GM18499 (cell line): ENCODE measurements around the gene FRMD4A.
A peak's percentile ranks its signal among the peaks of the same experiment; 100 is the strongest.

ENCODE experiments used
- ATAC-seq: cut with Tn5 transposase; IDR thresholded peaks from one replicate; pipeline ENCODE4 v1.9.1; 2021; ENCODE audit warnings: moderate number of reproducible peaks; ENCODE audit not compliant: insufficient read depth, unreplicated experiment

Gene FRMD4A

DNA sequence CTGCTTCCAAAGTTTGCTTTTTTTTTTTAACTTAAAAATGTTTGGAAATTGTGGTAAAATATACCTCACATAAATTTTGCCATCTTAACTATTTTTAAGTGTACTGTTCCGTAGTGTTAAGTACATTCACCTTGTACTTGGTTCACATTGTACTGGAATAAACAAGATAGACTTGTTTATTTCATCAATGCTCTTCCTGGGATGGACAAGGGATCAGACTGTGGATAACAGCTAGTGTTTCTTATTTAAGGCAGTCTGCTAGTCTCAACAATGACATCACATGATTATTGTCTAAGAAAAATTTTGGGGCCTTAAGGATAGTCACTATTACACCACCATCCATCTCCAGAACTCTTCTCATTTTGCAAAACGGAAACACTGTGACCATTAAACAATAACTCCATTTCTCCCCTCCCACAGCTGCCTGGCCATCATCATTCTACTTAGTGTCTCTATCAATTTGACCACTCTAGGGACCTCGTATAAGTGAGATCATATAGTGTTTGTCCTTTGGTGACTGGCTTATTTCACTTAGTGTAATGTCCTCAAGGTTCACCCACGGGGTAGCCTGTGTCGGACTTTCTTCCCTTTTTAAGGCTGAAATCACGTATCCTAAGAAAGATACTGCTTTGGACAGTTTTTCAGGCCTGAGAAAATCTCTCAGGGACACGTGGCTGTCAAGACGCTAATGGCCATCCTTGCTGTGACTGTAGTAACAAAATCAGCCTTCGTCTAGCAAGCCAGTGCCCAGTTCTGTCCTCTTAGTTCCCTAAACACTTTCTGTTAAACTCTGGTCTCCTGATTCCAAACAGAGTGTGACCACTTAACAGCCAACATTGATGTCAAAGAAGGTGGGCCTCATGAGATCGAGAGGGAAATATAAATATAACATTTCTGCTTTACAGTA lies 305.2 kb downstream of the FRMD4A start:
- no peak for ATAC-seq

DNA sequence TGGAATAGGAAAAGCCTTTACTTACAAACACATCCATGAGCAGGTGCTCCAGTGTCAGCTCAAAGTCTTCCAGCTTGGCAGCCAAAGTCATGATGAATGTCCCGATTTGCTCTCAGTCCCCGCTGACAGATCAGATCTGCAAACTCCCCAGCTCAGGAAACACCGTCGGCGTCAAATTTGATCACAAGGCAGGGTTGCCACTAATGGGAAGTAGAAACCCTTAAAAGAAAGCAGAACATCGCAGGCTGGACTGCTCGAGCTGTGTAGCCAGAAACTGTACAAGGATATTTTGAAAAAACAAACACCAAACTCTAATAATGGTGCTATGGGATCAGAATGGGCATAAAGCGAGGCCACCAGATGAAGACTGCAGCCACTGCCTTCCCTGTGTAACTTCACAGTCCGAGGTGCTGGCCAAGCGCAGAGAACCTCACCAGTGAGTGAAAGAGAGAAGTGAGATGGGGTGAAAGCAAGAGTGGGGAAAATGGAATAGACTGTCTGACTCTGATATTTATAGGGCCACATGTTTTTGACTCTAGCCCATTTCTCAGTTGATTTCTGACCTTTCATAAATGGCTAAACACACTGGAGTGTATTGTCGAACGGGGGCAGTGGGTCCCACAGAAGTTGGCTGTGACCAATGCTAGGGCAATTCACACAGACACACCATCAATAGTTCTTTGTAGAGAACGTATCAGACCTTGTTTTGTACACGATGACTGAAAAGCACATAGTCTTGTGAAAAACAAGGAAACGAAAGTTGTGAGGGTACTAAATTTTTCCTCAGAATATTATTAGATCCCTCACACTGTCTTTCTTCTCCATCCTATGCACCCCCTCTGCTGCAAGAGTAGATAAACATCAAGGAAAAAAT lies 306.2 kb downstream of the FRMD4A start:
- ATAC-seq, result no peak

DNA sequence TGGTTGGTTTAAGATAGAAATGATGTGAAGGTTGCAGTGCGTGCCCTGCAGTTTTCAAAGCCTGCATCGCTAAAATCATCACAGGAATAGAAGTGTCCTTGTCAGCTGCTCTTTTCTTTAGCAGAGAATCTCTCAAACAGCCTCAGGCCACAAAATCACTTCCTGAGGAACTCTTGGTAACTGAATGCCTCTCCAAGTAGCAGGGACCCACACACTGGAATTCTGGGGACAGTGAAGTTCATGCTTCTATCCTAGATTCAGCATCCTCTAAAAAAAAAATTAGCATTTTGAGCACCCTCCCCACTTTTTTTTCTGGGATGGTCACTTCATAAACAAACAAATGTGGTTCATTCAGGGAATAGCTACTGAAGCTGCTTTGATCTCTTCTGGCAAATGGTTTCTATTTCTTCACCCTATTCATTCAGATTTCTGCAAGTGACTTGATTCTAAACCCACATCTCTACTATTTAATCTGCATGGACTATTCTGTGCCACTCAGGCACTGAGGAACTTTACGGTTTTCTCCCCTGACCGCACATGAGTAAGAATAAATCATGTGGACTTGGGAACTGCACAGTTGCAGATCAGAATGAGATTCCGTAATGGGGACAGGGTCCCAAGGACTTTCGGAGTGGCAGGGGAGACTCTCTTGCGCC lies 306.9 kb downstream of the FRMD4A start:
- no peak for ATAC-seq

DNA sequence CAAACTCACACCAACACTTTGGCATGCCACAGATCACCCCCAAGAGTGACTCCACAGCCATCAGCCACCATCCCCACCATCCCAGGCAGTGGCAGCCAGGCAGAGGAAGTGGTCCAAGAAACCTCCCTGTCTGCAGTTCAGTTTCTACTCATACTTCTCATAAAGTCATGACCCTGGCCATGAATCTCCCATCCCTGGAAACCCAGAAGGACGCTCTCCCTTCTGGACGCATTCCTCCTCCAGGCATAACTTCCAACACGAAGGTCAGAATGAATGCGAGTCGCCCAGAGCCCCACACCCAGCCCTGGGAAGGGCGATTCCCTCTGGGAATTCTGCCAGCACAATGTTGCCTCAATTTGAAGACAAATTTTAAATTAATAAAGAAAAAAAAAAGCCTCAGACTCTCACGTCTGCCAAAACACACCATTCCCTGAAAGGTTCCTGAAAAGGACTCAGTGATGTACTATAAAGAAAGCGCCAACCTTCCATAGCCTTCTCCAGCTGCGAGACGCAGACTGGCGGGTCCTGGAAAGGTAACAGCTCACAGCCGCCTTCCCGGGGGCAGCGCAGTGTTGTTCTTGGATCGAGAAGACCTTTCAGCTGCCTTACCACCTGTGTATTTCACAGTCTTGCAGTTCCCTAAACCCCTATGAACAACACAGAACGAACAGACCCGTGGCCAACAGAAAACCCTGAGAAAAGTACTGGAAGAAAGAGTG lies 307.6 kb downstream of the FRMD4A start:
- ATAC-seq, result no peak

DNA sequence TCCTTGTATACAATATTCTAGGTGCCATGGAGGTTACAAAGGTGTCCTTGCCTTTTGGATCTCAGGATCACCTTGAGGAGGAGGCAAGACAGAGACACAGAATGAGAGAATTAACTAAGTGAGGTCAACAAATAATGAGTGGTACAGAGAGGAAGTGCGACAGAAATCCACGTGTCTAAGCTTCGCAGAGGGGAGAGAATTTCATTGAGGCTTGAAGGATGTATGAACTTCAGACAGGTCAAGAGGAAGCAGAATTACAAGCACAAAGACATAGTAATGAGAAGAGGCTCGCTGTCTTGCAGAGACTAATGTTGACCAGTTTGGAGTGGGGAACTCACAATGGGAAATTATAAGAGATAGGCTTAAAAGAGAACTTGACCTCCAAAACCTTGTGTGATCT lies 308.7 kb downstream of the FRMD4A start:
- ATAC-seq, result no peak

DNA sequence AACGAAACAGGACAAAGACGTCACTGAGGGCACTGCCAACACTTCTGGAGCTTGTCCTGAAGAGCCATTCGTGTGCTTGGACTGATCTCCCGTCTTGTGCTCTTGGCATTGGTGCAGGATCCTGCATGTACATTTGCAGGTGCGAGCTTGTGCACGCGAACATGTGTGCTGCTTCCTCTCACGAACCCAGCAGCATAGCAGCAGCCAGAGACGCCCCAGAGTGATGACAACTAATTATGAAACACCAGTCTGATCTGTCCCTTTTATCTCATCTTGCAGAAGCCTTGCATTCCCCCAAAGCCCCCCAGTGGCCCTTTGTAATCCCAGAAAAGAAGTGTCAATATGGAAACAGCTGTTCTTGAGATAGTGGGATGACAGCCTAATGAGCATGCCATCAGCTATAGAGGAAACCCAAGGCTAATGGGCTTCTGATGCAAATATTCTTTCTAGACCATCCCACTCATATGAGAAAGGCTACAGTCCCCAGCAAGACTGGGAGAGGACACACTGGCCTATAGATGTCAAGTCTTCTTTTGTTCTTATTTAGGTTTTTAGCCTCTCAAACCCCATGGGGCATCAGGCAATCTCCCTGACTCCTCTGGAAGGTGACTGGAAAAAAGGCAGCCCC lies 310.6 kb downstream of the FRMD4A start:
- ATAC-seq, result no peak

DNA sequence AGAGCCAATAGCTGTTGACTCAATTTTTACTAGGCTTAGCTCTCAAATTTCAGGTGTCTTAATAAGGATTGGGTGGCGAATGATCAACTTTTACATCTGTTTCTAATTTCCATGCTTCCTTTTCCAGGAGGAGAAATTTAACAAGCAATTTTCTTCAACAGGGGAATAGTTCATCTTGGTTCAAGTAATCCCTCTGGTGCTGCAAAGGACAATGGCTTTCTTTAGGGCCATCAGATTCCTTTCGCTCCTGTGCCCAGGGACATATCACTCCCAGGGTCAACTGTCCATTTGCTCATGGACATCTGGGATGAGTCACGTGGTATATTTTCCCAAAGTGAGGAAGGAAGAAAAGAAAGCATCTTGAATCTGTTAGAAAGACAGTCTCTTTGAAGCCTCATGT lies 313.3 kb downstream of the FRMD4A start:
- no peak for ATAC-seq

DNA sequence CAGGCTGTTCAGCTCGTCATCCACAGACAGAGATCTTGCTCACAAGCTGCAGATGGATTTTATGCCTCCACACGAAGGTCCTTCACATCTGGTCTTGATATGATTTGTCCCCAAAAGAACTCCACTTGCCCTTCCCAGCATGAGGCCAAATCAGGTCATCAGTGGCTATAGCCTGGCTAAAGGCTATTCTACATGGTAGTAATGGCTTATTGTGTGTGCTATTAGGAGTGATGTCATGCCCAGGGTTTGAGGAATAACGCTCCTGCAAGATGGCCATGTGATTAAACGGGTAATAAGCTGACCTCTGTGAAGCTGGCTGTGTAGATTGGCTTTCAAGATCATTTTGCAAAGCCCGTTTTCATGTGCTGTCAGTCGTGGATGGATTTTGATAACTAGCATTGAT lies 313.8 kb downstream of the FRMD4A start:
- ATAC-seq, result no peak

DNA sequence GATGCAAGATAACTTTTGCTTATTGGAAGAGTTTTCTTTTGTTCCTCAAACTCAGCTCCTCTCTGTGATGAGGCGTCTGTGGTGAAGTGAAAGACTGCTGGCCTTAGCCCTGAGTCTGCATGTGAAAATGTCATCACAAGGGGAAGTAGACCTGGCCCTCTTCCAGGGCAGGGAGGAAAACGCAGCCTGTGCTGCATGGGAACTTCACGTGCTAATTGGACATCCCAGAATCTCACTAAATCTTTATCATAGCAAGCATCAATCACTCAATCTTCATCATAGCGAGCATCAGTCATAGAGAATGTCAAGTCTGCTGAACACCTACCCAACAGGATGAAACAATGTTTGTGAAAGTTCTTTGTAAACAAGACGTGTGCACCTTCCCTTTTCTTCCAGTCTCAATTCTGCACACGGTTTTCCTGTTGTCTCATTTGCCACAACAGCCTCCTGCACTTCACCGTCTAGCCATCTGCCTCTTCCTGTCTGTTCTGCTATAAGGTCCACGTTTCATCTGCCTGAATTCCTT lies 314.6 kb downstream of the FRMD4A start:
- no peak for ATAC-seq

DNA sequence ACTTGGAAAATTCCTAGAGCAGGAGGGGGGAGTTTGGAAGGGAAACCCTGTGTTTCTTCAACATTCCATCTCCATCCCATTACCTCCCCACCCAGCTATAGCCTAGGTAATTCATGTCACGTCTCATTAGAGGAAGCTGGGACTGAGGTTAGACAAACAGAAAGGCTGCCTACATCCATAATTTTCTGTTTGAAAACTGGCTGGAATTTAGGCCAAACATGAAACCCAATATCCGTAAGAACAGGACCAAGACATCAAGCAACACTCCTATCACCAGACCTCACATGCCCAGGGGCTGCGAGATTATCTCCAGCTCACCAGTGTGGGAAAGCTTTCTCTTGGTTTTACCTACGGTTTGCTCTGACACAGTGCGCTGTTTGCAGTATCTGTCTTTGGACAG lies 316.3 kb downstream of the FRMD4A start:
- ATAC-seq, result no peak

DNA sequence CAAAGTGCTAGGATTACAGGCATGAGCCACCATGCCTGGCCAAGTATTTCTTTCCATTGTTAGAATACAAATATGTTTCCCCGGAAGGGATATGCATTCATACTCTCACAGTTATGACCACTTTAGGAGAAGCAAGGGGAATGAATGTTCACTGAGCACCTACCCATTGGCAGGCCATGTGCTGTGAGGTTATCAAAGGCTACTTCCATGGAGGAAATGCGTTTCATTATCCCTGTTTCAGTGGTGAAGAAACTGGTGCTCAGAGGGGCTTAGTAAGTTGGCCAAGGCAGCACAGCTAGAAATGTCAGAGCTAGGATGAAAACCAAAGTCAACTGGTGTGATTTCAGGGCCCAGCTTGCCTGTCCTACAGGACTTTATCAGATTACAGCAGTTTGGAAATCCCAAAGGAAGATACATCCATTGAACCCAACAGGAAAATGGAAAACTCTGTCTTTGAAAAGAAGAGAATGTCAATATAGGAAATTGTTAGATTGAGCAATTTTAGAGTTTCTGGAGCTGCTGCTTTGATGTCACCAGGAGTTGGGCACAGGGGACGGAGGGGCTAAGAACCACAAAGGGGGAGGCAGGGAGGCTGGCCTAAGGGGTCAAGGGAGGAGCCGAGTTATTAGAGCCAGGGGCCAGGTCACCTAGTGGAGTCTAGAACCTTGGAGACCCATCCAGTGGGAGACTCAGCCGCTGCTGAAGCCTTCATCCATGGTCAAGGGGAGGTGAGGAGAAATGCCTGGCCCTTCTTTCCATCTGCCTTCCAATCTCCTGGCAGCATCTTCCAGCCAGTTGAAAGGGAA lies 319.8 kb downstream of the FRMD4A start:
- ATAC-seq, result no peak

DNA sequence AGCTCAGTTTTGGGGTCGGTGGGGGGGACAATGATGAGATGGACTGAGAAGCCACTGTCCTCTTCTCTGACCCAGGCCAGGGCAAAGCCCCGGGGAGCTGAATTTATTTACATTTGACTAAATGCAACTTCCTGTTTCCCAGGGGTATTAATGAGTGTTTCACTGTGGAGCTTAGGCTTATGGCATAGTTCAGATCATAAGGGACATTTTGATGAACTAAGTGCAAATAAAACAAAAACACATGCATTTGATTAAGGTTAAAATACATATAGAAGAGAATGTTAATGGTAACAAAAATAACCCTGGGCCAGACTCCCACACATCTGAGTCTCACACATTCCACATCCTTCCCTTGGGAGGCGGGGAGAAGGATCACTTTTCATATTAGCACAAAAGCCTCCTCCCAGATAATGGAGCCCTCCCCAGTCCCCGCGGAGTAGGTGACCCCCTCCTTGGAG lies 320.6 kb downstream of the FRMD4A start:
- ATAC-seq, result peak; percentile 13

DNA sequence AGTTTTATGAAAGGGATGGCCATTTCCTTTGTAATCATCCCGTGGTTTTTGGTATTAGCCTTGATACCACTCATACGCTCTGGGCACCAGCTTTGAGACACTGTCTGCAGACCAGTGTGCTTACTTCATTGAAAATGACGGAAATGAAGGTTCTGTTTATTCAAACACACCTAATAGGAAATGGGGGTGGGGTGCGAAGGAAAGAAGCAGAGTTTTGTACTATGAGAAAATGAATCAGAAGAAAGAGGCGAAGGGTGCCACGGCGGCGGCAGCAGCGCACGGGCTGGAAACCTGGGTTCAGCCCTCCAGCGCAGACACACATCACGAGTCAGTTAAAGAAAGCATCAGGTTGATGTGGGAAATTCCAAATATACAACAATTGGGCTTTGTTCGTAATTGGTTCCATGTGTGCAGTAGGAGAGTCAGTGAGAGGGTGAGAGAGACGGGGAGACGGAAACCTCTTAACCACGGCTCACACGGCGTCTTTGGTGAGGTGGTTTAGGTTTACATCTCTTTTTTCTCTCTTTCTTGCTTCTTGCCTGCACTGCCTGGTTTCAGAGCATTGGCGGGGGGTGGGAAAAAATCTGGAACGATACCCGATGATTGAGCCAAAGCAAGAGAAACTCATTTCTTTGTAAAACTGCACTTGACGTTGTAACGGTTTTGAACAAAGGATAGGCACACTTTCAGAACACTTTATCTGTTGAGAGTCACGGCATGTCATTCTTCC lies 321.2 kb downstream of the FRMD4A start:
- peak; percentile 42 for ATAC-seq

DNA sequence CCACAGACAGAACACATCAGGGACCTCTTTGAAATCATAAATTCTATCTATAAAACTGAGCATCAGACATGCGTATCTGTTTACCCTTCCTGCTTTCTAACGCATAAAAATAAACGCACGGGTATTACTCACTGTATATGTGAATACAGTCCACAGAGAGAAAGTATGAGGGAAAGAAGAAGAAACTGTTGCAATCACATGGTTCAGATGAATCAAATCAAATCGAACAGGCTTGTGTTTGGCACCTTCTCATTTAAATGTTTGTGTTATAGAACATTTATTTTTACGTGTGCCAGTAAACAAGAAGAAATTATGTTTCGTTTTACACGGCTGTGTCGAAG lies 322.0 kb downstream of the FRMD4A start:
- ATAC-seq, result no peak

DNA sequence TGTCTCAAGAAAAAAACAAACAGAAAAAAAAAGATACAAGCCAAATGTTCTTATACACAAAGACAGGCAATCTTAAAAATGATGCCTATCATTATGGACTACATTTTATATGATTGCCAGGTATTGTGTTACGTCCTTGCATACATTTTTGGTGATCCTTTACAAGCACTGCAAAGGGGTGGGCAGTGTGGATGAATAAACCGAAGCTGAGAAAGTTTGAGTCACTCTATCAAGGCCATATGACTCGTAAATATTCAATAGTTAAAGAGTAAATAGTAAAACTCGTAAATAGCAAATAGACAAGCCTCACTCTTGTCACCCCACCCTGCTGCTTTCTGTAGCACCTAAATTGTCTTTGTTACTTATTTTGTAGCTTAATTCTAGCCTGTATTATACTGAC lies 326.2 kb downstream of the FRMD4A start:
- no peak for ATAC-seq

DNA sequence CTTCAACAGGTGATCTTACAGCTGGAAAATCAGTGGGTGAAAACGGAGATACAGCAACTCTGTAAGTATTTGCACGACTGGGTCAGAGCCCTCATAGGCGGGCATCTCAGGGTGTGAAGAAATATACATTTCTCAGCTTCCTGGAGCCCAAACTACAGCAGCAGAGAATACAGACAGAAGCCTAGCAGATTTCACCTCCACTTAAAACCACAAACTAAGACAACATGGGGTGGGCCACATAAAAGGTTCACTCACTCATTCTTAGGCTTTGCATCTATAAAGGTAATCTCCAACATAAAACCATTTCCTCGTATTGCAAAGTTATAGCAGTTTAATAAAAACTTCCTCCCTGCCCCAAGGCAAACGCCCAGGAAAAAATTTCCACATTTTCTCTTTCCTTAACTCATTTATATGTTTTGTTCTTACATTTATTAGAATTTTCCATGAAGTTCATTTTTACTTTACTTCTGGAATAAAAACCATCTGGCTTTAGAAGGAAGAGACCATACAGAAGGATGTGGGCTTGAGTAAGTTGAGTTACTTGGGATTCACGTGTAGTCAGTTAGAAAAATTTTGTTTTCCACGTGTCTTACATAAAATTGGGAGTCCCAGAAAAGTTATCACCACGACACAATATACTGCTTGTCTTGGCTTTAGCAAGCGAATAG lies 327.1 kb downstream of the FRMD4A start:
- ATAC-seq, result no peak

DNA sequence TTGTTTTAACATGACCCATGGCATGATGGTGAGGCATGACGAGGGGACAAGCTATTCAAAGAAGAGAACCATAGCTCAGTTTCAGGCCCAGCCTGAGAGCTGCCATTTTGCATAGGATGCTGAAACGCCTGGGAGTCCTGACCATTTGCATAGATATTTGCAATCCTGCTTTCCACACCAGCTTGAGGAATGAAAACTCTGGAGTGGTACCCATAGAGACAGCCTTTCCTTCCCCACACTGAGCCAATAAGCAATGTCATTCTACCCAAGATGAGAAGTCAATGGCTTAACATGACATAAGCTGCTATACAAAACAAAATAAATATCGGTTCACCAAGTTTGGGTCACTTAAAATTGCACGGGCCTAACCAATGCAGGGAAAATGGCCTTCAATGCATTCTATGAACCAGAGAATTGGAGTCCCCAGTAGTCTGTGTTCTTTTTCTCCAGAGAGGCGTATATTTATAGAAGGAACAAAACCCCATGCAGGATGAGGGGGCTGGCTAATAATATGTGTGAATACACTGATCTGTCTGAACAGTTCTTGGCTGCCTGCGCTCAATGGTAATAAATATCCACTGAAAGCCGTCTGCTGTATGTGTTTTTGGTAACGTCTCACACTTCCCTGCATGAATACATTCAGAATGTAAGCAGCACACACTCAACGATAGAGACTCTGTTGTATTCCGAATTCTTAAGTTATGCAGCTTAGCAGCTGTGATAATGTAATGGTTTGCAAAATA lies 329.3 kb downstream of the FRMD4A start:
- ATAC-seq, result no peak
